ENCODE measurements around the gene NTRK3. TPM values are rescaled to one million over a fixed set of nuclear protein-coding genes. Genes with fewer than 3 reads are reported as not detected.

The NTRK3 gene
- total RNA-seq, 1 experiment from 2014 or later, result not detected

GRCh38 chr15:88018869-88019641 lies 237.5 kb downstream of the NTRK3 start:
- Mint-ChIP-seq H3K4me1 (ENCODE audit: low read depth, unreplicated experiment) (no peaks in the 10 kb centered on the region), H3K4me3 (ENCODE audit: low read depth, unreplicated experiment) (no peak overlapping the region), H3K9me3 (ENCODE audit: low read depth, unreplicated experiment) (peaks cover 5% of the 10 kb centered on the region), H3K27me3 (ENCODE audit: unreplicated experiment) (no peaks in the 10 kb centered on the region), H3K36me3 (ENCODE audit: insufficient read depth, unreplicated experiment) (no peaks in the 10 kb centered on the region), H3K27ac (ENCODE audit: unreplicated experiment) (no peak overlapping the region)
- CTCF ChIA-PET, result no interaction called here
- intact Hi-C loops (cut with micrococcal nuclease; ENCODE audit: unreplicated experiment), result no loop called here
- DNase-seq, result no peak
- TF ChIP-seq CTCF (IDR thresholded peaks at IDR 0.05; ENCODE audit: unreplicated experiment), result no peak
- BruUV-seq (replicated peaks), result no TSS peak

GRCh38 chr15:88017753-88018152 lies 238.8 kb downstream of the NTRK3 start:
- TF ChIP-seq CTCF (IDR thresholded peaks at IDR 0.05; ENCODE audit: unreplicated experiment), result no peak
- no peaks in the 10 kb centered on the region for H3K27me3 Mint-ChIP-seq (ENCODE audit: unreplicated experiment)
- no peak overlapping the region for H3K27ac Mint-ChIP-seq (ENCODE audit: unreplicated experiment)
- H3K4me1 Mint-ChIP-seq (ENCODE audit: low read depth, unreplicated experiment), result no peaks in the 10 kb centered on the region
- CTCF ChIA-PET, result interaction anchor here (0.7 kb wide), 1 partner anchor 45 kb away, joined by 4 read pairs; no protein-coding TSS in a partner anchor
- no peaks in the 10 kb centered on the region for H3K36me3 Mint-ChIP-seq (ENCODE audit: insufficient read depth, unreplicated experiment)
- H3K9me3 Mint-ChIP-seq (ENCODE audit: low read depth, unreplicated experiment), result peaks cover 4% of the 10 kb centered on the region
- no TSS peak for BruUV-seq (replicated peaks)
- intact Hi-C loops (cut with micrococcal nuclease; ENCODE audit: unreplicated experiment), result no loop called here
- DNase-seq, result no peak
- H3K4me3 Mint-ChIP-seq (ENCODE audit: low read depth, unreplicated experiment), result no peak overlapping the region

- BruUV-seq (replicated peaks), result no TSS peak
- intact Hi-C loops (cut with micrococcal nuclease; ENCODE audit: unreplicated experiment), result no loop called here
- DNase-seq, result no peak
- Mint-ChIP-seq H3K4me1 (ENCODE audit: low read depth, unreplicated experiment) (no peaks in the 10 kb centered on the region), H3K27ac (ENCODE audit: unreplicated experiment) (no peak overlapping the region), H3K9me3 (ENCODE audit: low read depth, unreplicated experiment) (peaks cover 4% of the 10 kb centered on the region), H3K27me3 (ENCODE audit: unreplicated experiment) (no peaks in the 10 kb centered on the region), H3K36me3 (ENCODE audit: insufficient read depth, unreplicated experiment) (no peaks in the 10 kb centered on the region), H3K4me3 (ENCODE audit: low read depth, unreplicated experiment) (no peak overlapping the region)
- no peak for TF ChIP-seq CTCF (IDR thresholded peaks at IDR 0.05; ENCODE audit: unreplicated experiment)
- CTCF ChIA-PET, result no interaction called here
Measured at GRCh38 chr15:88016406-88016805, 240.1 kb downstream of the NTRK3 start.

- intact Hi-C loops (cut with micrococcal nuclease; ENCODE audit: unreplicated experiment), result no loop called here
- DNase-seq, result no peak
- BruUV-seq (replicated peaks), result no TSS peak
- H3K4me3 Mint-ChIP-seq (ENCODE audit: low read depth, unreplicated experiment), result no peak overlapping the region
- no peaks in the 10 kb centered on the region for H3K4me1 Mint-ChIP-seq (ENCODE audit: low read depth, unreplicated experiment)
- H3K36me3 Mint-ChIP-seq (ENCODE audit: insufficient read depth, unreplicated experiment), result no peaks in the 10 kb centered on the region
- peaks cover 4% of the 10 kb centered on the region for H3K9me3 Mint-ChIP-seq (ENCODE audit: low read depth, unreplicated experiment)
- TF ChIP-seq CTCF (IDR thresholded peaks at IDR 0.05; ENCODE audit: unreplicated experiment), result no peak
- CTCF ChIA-PET, result interaction anchor here (0.5 kb wide), 1 partner anchor 212 kb away, joined by 3 read pairs; no protein-coding TSS in a partner anchor
- no peaks in the 10 kb centered on the region for H3K27me3 Mint-ChIP-seq (ENCODE audit: unreplicated experiment)
- H3K27ac Mint-ChIP-seq (ENCODE audit: unreplicated experiment), result no peak overlapping the region
Measured at GRCh38 chr15:88015228-88015860, 241.2 kb downstream of the NTRK3 start.
